Stimulated activated naive CD8-positive, alpha-beta T cell treated with anti-CD3 and anti-CD28 coated beads, Interleukin-15, amount 100 ng/mL, for 72 hours (primary cell): ENCODE measurements around the gene SCPEP1.
A peak's percentile ranks its signal among the peaks of the same experiment; 100 is the strongest.
"Not testable (repeated sequence)": the region's sequence is repeated elsewhere in the genome, so short reads cannot be mapped to it uniquely, and the experiment has no call there.

Source experiments
- ATAC-seq: fragments of 150-1000 bp; cut with Tn5 transposase; 2 replicates; pipeline ENCODE4 v1.10.0; 2021; ENCODE audit warnings: mild to moderate bottlenecking, moderate library complexity
- DNase-seq, 2 donors: peaks; one replicate each; pipeline ENCODE4 v3.0.0; 2021 to 2022
- H3K27ac Mint-ChIP-seq, 2 donors: one replicate each; pipeline ENCODE4 v1.8.0; 2022; ENCODE audit warnings: mild to moderate bottlenecking in 2 of 2, mixed read lengths in 2 of 2, moderate library complexity in 2 of 2
- H3K27me3 Mint-ChIP-seq: one replicate; pipeline ENCODE4 v1.8.0; 2022; ENCODE audit warnings: mixed read lengths
- H3K4me1 Mint-ChIP-seq: one replicate; pipeline ENCODE4 v1.8.0; 2022; ENCODE audit warnings: mild to moderate bottlenecking, mixed read lengths
- H3K4me3 Mint-ChIP-seq, 2 donors: one replicate each; pipeline ENCODE4 v1.8.0; 2022; ENCODE audit warnings: mild to moderate bottlenecking in 2 of 2, mixed read lengths in 2 of 2, moderate library complexity in 1 of 2
- H3K9me3 Mint-ChIP-seq, 2 donors: one replicate each; pipeline ENCODE4 v1.8.0; 2022; ENCODE audit warnings: mixed read lengths in 2 of 2

The SCPEP1 gene, protein sequence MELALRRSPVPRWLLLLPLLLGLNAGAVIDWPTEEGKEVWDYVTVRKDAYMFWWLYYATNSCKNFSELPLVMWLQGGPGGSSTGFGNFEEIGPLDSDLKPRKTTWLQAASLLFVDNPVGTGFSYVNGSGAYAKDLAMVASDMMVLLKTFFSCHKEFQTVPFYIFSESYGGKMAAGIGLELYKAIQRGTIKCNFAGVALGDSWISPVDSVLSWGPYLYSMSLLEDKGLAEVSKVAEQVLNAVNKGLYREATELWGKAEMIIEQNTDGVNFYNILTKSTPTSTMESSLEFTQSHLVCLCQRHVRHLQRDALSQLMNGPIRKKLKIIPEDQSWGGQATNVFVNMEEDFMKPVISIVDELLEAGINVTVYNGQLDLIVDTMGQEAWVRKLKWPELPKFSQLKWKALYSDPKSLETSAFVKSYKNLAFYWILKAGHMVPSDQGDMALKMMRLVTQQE

DNA sequence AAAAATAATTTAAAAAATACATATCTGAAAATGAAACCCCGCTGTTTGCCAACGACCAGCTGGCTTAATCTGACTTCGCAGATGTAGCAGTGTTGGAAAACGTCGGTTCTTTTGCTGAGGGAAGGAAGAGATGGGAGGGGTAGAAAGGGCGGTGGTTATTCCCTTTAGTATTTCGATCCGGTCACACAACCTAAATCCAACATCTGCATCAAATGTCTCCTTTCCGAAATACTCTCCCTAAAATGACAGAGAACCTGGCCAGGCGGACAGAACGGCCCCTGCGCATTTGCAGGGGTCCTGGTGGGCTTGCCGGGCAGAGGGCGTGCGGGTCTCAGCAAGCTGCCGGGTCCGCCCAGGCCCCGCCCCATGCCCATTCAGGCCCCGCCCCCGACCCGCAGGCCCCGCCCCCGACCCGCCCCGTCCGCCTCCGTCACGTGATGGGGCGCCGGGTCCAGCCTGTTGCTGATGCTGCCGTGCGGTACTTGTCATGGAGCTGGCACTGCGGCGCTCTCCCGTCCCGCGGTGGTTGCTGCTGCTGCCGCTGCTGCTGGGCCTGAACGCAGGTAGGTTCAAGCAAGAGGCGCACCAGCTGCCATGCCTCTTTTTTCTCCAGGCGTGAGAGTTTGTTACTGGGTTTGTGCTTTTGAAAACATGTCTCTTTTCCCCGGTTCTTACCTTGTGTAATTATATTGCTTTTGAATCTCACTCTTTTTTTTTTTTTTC, at the start of gene SCPEP1:
TSS of gene SCPEP1 (plus strand) at position 459 of the 723 bp plus-strand sequence. CDS start at position 488, 29 bp downstream.
- Mint-ChIP-seq H3K4me3 (peak within 1 kb of the TSS; percentile 94 to 99), H3K27ac (peak within 1 kb of the TSS; percentile 93 to 97), H3K4me1 (peaks cover 30% of the 10 kb centered on the region), H3K27me3 (no peaks in the 10 kb centered on the region), H3K9me3 (no peaks in the 10 kb centered on the region)
- peak; percentile 80 to 82 for DNase-seq
- peak; percentile 95 for ATAC-seq

DNA sequence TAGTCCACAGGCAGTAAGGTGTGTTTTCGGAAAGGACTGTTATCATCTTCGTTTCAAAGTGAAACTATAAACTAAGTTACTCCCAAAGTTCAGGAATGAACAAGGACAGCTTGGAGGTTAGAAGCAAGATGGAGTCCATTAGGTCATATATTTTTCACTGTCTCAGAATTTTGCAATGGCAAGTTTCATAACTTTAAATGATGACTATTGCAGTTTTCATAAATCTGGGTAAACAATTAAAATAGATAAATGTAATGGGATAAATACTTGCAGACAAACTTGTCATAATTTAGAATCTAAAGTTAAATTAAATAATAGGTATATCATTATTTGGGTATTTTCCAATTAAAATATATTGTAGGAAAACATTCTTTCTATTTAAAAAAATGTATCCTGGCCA, 49.3 kb upstream of the SCPEP1 start:
- H3K4me1 Mint-ChIP-seq, result no peaks in the 10 kb centered on the region
- H3K27me3 Mint-ChIP-seq, result no peaks in the 10 kb centered on the region
- DNase-seq (no peak), ATAC-seq (no peak)
- no peak overlapping the region for H3K27ac Mint-ChIP-seq
- no peak overlapping the region for H3K4me3 Mint-ChIP-seq
- no peaks in the 10 kb centered on the region for H3K9me3 Mint-ChIP-seq

DNA sequence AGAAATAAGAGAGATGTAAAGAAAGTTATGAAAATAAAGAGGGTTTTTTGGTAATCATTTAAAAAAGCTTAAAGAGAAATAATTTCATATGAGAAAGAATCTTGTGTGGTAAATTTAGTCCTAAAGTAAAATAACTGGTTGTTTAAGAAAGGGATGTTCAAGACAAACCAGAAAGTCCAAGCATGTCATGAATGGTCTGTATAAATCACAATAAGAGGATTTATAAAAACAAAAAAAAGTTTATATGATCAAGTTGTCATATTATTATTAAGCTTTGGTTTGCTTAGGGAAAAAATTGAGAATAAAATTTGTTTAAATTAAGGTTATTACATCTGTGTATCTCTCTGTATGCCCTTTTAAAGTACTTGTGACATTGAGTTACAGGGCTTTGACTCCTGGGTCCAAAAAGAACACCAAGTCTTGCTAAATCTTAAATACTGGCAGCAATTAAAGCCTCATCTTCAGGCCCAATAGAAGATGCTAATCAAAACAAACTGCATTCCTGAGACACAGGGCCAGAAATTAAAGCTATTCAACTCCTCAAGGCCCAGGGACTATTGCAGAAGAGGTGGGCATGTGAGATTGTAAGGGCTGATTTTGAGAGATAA, 48.5 kb upstream of the SCPEP1 start:
- Mint-ChIP-seq H3K4me1 (peaks cover 2% of the 10 kb centered on the region), H3K4me3 (no peak overlapping the region), H3K27ac (no peak overlapping the region), H3K27me3 (no peaks in the 10 kb centered on the region), H3K9me3 (no peaks in the 10 kb centered on the region)
- no peak for DNase-seq
- ATAC-seq, result no peak

DNA sequence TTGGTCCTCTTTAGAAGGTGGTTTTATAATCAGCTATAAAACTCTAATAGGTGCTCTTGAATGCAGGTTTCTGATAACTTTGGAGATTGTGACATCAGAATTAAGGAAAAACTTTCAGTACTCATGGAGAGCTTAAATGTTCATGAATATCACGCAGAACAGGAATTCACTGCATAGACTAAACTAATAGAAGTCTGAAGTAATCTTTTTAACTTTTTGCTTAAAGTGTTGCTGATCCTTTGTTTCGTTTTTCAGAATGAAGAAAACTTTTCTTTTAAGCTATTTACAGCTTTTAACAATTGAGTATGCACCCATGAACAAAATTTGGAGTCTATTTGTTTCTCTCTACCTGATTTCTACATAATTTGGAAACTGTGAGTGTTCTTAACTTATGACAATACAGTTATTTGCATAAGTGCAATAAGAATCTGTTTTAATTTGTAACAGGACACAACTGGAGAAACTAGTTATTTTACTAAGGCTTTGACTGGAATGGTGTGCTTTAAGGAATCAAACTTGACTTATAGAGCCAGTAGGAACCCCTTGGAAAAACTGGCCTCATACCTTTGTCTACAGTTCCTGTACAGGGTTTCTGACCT, 47.1 kb upstream of the SCPEP1 start:
- H3K27ac Mint-ChIP-seq, result no peak overlapping the region
- DNase-seq (no peak), ATAC-seq (no peak)
- H3K4me3 Mint-ChIP-seq, result no peak overlapping the region
- no peaks in the 10 kb centered on the region for H3K9me3 Mint-ChIP-seq
- peaks cover 5% of the 10 kb centered on the region for H3K4me1 Mint-ChIP-seq
- H3K27me3 Mint-ChIP-seq, result no peaks in the 10 kb centered on the region

DNA sequence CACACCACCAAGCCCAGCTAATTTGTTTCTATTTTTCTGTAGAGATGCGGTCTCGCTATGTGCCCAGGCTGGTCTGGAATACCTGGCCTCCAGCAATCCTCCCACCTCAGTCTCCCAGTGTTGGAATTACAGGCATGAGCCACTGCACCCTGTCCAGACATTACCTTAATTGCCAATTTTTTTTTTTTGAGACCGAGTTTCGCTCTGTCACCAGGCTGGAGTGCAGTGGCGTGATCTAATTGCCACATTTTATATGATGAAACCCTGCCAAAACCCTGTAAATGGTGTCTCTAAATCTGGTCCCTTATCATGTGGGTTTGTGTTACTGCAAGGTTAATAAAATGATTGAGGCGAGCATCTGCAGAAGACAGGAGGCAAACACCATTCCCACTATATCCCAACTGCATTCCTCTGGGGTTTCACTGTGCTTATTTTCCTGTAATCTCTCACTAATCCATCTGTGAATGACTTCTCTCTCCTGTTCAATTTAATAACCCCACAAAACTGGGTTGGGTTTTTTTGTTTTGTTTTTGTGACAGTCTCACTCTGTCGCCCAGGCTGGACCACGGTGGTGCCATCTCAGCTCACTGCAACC, 44.7 kb upstream of the SCPEP1 start:
- DNase-seq (no peak), ATAC-seq (no peak)
- Mint-ChIP-seq H3K27me3 (no peaks in the 10 kb centered on the region), H3K27ac (peak overlapping the region in 1 of 2 donors; percentile 20), H3K9me3 (no peaks in the 10 kb centered on the region), H3K4me3 (no peak overlapping the region), H3K4me1 (peaks cover 12% of the 10 kb centered on the region)

DNA sequence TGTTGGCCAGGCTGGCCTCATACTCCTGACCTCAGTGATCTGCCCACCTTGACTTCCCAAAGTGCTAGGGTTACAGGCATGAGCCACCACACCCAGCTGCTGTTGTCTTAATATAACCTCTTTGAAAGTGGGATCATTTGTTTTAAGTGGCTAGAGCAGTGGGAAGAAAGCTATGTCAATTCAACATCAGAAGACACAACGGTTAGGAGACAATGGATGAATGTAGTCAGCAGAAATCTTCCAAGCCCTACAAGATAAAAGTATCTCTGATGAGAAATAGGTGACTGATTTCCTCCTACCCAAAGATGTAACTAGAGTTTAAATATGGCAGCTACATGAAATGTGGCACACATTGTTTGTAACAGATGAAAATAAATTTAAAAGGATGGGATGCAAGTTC, 44.1 kb upstream of the SCPEP1 start:
- H3K4me3 Mint-ChIP-seq, result no peak overlapping the region
- H3K27me3 Mint-ChIP-seq, result no peaks in the 10 kb centered on the region
- DNase-seq (no peak), ATAC-seq (no peak)
- H3K4me1 Mint-ChIP-seq, result peaks cover 14% of the 10 kb centered on the region
- no peaks in the 10 kb centered on the region for H3K9me3 Mint-ChIP-seq
- no peak overlapping the region for H3K27ac Mint-ChIP-seq

DNA sequence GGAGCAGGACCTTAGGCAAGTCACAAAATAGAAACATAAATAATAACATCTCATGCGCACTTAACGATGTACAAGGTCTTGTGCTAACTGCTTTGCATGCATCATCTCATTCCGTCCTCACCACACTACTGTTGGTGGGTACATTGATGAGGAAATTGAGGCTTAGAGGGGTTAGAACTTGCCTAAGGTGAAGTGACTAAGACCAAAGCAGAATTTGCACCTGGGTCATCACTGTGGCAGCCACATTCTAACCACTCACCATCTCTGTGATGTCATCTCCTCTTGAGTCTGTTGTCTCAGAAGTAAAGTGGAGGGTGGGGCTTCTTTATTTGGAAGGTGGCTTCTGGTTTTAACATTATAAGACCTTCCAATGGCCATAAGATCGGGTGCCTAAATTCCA, 43.7 kb upstream of the SCPEP1 start:
- DNase-seq, result no peak
- H3K9me3 Mint-ChIP-seq, result no peaks in the 10 kb centered on the region
- H3K27me3 Mint-ChIP-seq, result no peaks in the 10 kb centered on the region
- peak; percentile 82 for ATAC-seq
- H3K27ac Mint-ChIP-seq, result no peak overlapping the region
- no peak overlapping the region for H3K4me3 Mint-ChIP-seq
- H3K4me1 Mint-ChIP-seq, result peaks cover 14% of the 10 kb centered on the region

DNA sequence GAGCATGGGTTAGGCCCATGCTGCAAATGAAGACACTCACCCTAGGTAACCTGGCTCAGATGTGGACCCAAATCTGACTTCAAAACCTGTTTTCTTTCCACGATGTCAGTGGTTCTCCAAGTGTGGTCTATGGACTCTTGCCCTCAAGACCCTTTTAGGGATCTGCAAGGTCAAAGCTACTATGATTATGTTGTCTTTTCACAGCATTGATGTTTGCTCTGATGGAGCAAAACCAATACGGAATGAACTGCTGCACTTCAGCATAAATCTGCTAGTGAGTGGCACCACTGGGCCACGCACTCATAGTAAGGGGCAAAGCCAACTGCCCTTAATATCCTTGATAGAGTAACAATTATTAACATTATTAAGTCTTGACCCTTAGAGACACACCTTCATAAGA, 42.5 kb upstream of the SCPEP1 start:
- Mint-ChIP-seq H3K4me3 (no peak overlapping the region), H3K4me1 (peaks cover 20% of the 10 kb centered on the region), H3K27ac (no peak overlapping the region), H3K9me3 (no peaks in the 10 kb centered on the region), H3K27me3 (no peaks in the 10 kb centered on the region)
- ATAC-seq, result no peak
- DNase-seq, result no peak

DNA sequence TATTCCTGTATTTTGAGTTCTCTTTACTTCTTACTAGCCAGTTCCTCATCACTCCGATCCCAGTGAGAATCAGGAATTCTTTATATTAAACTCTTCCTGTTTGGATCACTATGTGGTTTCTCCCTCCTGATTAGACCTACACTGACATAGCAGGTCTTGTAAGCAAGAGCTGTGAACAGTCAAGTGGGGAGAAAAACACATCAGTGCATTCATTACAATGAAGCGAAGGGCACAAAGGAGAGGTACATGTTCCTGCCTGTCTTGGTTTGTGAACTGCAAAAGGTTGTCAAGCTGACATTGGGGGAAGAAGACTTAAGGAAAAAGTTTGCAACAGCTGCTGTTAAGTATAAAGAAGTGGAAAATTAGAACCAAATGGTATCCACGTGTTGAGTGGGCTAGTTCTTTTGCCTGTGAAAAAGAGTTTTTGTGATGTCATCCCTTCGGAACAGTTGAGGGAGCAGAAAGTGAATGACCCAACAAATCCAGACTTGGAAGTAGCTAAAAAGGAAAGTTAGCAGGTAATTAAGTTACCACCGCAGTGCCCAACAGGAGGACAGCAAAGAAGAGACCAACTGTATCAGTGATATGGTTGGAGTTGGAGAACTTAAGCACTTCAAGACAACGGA, 41.1 kb upstream of the SCPEP1 start:
- Mint-ChIP-seq H3K27ac (peak overlapping the region in 1 of 2 donors; percentile 1), H3K9me3 (no peaks in the 10 kb centered on the region), H3K4me3 (no peak overlapping the region), H3K27me3 (no peaks in the 10 kb centered on the region), H3K4me1 (peaks cover 20% of the 10 kb centered on the region)
- DNase-seq, result no peak
- no peak for ATAC-seq

DNA sequence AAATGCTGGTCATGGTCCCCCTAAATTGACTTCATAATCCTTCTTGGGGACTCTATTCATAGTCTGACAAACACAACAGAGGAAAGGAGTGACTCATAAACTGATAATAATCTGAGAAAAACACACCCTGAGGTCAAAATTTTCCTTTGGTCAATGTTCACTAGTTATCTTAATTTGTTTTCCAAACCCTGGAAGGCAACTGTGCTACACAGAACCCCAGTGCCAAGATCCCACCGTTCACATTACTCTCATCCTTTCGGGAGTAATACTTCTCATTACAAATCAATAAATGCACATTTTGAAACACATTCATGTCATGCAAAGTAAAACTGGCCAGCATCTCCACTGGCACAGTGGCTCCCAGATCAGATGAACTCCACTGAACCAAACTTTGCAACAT, 40.2 kb upstream of the SCPEP1 start:
- Mint-ChIP-seq H3K27me3 (no peaks in the 10 kb centered on the region), H3K4me3 (no peak overlapping the region), H3K4me1 (peaks cover 20% of the 10 kb centered on the region), H3K27ac (no peak overlapping the region), H3K9me3 (no peaks in the 10 kb centered on the region)
- no peak for DNase-seq
- ATAC-seq, result no peak

DNA sequence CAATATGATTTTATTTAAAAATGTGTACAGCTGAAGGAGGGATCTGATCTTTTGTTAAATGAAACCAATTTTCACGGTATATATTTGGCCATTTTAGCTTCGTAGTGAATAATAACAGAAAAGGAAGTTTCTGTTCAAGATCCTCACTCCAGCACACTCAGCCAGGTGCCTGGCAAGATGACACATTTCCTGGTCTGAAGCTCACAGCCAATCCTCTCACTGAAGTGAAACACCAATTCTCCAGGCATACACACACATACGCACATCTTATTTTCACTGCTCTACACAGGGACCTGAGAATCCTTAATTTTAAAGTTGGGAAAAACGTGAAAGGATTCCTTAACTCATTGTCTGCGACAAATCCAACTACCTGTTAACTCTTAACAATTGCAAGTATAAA, 39.7 kb upstream of the SCPEP1 start:
- peaks cover 20% of the 10 kb centered on the region for H3K4me1 Mint-ChIP-seq
- not testable (repeated sequence) for H3K27me3 Mint-ChIP-seq, ATAC-seq, H3K9me3 Mint-ChIP-seq, DNase-seq, H3K4me3 Mint-ChIP-seq
- peak overlapping the region in 1 of 2 donors; percentile 25 for H3K27ac Mint-ChIP-seq

DNA sequence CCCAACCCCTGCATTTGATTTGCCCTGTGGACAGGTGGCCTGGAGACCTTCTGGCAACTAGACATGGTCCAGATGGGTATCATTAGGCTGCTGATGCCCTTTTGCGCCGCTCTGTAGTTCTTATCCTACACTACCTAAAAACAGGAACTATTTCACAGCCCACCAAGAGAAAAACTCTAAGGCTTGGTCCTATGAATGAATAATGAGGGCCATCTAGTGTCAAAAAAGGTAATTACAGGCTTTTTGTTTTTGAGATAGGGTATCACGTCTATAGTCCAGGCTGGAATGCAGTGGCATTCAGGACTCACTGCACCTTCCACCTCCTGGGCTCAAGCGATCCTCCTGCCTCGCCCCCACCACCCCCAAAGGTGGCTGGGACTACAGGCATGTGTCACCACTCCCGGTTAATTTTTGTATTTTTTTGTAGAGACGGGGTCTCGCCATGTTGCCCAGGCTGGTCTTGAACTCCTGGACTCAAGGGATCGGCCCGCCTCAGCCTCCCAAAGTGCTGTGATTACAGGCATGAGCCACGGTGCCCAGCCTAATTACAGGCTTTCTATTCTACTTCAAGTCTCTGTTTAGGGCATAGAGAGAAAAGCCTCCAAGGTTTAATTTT, 38.0 kb upstream of the SCPEP1 start:
- Mint-ChIP-seq H3K9me3 (no peaks in the 10 kb centered on the region), H3K4me1 (peaks cover 15% of the 10 kb centered on the region), H3K4me3 (no peak overlapping the region), H3K27ac (no peak overlapping the region), H3K27me3 (no peaks in the 10 kb centered on the region)
- ATAC-seq (peak; percentile 76), DNase-seq (no peak)

DNA sequence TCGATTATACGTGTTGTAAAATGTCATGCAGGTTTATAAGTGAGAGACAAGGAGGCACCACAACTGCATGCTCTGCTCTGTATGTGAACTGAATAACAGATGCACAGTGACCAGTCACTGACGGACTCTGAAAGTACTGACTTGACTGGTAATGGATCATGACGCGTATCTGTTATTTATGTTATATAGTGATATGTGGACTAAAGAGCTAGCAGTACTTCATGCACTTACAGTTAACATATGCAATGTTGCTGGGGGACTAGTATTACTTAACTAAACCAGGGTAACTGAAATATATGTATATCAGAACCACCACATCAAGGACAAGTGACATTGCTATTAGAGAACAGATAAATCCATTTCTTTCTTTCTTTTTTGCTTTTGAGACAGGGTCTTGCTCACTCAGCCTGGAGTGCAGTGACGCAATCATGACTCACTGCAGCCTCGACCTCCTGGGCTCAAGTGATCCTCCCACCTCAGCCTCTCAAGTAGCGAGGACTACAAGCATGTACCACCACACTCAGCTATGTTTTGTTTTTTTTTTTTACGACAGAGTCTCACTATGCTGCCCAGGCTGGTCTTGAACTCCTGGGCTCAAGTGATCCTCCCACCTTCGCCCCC, 34.3 kb upstream of the SCPEP1 start:
- H3K9me3 Mint-ChIP-seq, result no peaks in the 10 kb centered on the region
- no peak overlapping the region for H3K27ac Mint-ChIP-seq
- DNase-seq (no peak), ATAC-seq (no peak)
- peaks cover 5% of the 10 kb centered on the region for H3K4me1 Mint-ChIP-seq
- no peak overlapping the region for H3K4me3 Mint-ChIP-seq
- no peaks in the 10 kb centered on the region for H3K27me3 Mint-ChIP-seq

DNA sequence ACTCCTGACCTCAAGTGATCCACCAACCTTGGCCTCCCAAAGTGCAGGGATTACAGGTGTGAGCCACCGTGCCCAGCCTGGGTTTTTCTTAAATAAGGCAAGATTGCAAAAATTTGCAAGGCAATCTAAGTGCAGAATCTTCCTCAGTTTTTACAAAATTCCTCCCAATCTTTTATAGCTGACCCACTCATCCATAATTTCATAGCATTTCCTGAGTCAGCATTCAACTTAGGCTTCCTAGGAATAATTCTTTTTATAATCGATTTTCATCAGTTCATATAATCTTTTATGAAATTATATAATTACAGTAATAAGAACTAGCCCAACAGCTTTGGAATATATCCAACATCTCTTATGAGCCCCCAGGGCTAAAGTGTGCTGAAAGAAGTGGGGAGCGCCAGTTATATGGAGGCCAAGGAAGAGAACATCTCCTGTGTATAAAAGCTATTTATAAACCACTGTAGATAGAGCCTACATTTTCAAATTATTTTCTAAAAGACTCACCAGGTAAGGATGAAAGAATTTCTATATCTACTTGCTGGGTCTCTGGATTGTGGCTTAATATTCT, 31.9 kb upstream of the SCPEP1 start:
- H3K27me3 Mint-ChIP-seq, result no peaks in the 10 kb centered on the region
- H3K27ac Mint-ChIP-seq, result no peak overlapping the region
- no peaks in the 10 kb centered on the region for H3K4me1 Mint-ChIP-seq
- DNase-seq (no peak), ATAC-seq (no peak)
- no peaks in the 10 kb centered on the region for H3K9me3 Mint-ChIP-seq
- H3K4me3 Mint-ChIP-seq, result no peak overlapping the region
